Activated naive CD4-positive, alpha-beta T cell (primary cell): ENCODE results near the gene COPRS.

Experiments
- DNase-seq, 4 experiments: peaks; one replicate each; lab custom pipeline; 2025; lab: John Stamatoyannopoulos, UW

COPRS gene, protein sequence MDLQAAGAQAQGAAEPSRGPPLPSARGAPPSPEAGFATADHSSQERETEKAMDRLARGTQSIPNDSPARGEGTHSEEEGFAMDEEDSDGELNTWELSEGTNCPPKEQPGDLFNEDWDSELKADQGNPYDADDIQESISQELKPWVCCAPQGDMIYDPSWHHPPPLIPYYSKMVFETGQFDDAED

DNA sequence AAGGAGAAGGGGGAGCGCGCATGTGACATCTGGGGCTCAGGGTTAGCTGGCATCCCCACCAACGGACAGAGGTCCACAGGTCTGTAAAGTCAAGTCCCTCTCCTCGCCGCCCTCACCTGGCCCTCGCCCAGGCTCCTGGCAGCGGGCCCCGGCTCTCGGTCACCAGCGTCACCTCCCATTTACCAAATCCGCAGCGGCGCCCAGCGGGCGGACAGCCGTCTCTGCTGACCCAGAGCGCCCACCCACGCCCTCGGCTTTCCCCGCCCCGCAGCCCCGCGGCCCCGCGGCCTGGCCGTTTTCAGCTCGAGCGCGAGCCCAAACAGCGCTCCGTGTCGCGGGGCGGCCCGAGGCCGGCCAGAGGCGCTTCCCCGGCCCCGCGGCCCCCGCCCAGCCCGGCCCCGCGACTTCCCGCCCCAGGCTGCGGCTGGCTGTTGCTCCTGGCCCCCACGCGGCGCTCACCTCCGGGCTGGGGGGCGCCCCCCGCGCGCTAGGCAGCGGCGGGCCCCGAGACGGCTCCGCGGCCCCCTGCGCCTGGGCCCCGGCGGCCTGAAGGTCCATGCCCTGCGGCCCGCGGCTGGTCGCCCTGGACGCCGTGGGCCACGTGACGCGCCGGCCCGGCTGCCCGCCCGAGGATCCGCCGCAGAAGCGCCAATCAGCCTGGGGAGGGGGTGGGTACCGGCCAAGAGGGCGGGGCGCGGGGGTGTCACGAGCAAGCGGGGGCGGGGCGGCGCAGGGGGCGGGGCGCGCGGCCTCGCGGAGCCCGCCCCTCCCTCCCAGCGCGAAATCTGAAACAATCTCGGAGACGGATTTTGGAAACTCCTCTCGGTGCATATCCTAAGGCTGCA is at the start of gene COPRS:
COPRS (minus strand) TSS at position 603 of the 845 bp plus-strand sequence; CDS start at position 558, 45 bp downstream.
- peak; percentile 50 to 83 (median 64) for DNase-seq

GRCh38 chr17:31908386-31908785 is 49.3 kb upstream of the COPRS start:
- DNase-seq = no peak

- DNase-seq = no peak
Observed at GRCh38 chr17:31907342-31907962, 48.4 kb upstream of the COPRS start.

DNA sequence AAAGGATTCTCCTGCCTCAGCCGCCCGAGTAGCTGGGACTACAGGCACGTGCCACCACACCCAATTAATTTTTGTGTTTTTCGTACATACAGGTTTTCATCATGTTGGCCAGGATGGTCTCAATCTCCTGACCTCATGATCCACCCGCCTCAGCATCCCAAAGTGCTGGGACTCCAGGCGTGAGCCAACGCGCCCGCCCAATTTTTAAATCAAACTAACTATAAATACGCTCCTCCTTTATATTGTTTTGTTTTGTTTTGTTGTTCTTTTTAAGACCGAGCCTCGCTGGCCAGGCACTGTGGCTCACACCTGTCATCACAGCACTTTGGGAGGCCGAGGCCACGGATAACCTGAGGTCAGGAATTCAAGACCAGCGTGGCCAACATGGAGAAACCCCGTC is 44.4 kb upstream of the COPRS start:
- DNase-seq = no peak

DNA sequence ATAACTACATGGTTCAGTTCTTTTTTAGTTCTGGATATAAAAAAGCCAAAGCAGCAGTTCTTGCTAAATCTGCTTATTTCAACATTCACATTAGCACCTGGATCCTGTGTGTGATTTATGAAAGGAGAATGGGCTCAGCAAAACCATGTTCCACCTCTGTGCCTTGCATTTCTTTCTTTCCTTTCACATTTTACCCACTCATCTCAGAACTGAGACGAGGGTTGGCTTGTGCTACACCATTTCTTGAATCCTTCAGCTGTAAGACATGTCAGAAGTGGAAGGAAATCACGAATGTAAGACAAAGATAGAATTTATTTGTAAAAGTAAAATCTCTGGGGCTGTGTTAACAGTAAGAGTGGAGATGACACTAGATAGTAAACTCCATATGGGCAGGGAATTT is 43.6 kb upstream of the COPRS start:
- no peak for DNase-seq

GRCh38 chr17:31900877-31901276 is 41.8 kb upstream of the COPRS start:
- DNase-seq = no peak

DNA sequence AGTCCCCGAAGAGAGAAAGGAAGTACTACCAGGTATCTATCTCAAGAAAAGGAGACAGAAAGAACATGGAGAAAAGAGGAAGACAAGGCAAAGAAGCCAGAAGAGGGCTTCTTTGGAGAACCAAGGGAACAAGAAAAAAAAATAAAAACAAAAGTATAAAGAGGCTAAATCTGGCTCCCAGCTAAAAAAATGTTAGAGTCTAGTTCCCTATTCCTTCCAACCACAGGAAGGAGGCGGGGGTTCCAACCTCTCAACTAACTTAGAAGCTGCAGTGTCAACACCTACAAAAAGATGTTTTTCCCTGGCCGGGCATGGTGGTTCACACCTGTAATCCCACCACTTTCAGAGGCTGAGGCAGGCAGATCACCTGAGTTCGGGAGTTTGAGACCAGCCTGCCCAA is 29.1 kb upstream of the COPRS start:
- DNase-seq = no peak

DNA sequence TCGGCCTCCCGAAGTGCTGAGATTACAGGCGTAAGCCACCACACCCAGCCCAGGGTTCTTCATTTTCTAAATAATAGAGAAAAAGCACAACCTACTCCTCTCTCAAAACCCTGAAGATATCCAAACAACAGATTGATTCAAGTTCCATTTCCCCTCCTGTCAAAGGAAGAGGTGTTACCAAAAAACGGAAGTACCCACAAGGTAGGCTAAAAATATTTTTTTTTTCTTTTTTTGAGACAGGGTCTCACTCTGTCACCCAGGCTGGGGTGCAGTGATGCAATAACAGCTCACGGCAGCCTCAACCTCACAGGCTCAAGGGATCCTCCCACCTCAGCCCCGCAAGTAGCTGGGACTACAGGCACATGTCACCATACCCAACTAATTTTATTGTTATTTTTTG is 23.5 kb upstream of the COPRS start:
- no peak for DNase-seq

DNA sequence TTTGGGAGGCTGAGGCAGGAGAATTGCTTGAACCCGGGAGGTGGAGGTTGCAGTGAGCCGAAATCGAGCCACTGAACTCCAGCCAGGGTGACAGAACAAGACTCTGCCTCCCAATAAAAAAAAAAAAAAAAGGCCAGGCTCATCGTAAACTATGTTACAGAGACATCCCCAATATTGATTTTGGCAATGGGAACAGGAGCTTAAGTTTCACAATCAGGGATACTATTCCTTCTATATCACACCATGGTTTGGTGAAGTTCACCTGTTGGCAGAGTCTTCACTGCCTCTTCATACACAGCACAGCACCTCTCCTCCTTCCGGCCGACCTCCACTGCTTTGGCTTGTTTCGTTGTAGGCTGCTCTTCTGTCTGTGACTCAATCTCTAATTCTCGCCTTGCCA is 21.3 kb upstream of the COPRS start:
- no peak for DNase-seq

DNA sequence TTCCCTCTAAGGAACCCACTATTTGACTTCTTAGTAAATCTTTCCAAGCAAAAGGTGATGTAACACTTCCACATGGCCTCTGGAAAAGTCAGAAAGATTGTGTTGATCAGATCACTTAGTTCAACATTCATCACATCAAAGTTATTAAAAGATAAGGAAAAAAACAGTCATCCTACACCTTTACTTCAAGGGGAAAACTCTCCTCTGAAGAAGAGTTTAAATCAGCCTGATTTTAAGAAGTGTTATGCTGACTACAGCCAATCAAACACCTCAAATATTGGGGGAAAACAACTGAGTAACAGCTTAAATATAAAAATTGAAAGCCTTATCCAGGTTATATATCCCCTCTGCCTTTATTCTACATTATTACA is 19.6 kb upstream of the COPRS start:
- DNase-seq = no peak

- no peak for DNase-seq
Observed at GRCh38 chr17:31877911-31878702, 19.1 kb upstream of the COPRS start.

GRCh38 chr17:31877341-31877740 is 18.3 kb upstream of the COPRS start:
- no peak for DNase-seq

DNA sequence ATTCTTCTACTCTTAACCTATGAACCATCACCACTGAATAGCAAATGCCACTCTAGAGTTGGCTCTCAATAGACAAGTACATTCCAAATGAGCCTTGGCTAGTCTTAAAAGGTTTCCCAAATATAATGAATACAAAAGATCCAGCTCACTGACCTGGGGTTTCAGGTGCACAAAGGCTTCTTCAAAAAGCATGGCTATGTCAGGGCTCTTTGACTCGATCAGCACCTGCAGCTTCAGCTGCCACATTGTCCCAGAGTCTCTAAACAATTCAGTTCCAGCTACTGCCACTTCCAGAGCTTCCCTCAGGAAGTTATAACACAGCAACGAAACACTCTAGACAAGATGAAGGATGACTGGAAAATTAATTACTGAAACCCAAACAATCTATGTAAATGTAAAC is 16.0 kb upstream of the COPRS start:
- DNase-seq = no peak

DNA sequence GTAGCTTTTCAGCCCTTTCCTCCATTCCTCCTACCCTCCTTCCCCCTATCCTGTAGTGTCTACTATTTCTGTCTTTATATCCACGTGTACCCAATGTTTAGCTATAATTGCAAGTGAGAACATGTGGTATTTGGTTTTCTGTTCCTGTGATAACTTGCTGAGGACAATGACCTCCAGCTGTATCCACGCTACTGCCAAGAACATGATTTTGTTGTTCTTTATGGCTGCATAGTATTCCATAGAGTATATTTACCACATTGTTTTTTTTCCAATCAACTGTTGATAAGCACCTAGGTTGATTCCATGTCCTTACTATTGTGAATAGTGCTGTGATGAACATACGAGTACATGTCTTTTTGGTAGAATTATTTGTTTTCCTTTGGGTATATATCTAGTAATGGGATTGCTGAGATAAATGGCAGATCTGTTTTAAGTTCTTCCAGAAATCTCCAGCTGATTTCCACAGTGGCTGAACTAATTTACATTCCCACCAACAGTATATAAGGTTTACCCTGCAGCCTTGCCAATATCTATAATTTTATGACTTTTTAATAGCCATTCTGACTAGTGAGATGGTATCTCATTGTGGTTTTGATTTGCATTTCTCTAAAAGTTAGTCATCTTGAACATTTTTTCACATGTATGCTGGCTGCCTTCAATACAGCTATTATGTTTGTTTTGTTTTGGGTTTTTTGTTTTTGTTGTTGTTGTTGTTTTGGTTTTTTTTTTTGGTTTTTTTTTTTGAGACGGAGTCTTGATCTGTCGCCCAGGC is 10.9 kb upstream of the COPRS start:
- no peak for DNase-seq

DNA sequence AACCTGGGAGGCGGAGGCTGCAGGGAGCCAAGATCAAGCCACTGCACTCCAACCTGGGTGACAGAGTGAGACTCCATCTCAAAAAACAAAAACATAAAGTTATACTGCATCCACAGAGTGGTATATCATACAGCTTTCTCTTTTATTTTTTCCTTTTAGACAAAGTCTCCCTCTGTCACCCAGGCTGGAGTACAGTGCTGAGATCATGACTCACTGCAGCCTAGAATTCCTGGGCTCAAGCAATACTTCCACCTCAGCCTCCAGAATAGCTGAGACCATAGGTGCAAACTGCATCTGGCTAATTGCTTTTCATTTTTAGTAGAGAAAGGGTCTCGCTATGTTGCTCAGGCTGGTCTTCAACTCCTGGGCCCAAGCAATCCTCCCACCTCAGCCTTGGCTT is 10.0 kb upstream of the COPRS start:
- no peak for DNase-seq

GRCh38 chr17:31859487-31860008 is 504 bp upstream of the COPRS start:
- no peak for DNase-seq

- DNase-seq = no peak
Observed at GRCh38 chr17:31857920-31858641, 963 bp downstream of the COPRS start.

GRCh38 chr17:31856750-31857149 is 2.3 kb downstream of the COPRS start:
- no peak for DNase-seq

- DNase-seq = no peak
Observed at GRCh38 chr17:31854672-31855071, 4.4 kb downstream of the COPRS start.

GRCh38 chr17:31853911-31854470 is 5.1 kb downstream of the COPRS start:
- DNase-seq = no peak
